Prostate gland (tissue), 2 donors: Measurements from ENCODE around the gene RYR2. TPM values are rescaled to one million over a fixed set of nuclear protein-coding genes. Genes with fewer than 3 reads are reported as not detected.

Experiments
- DNase-seq: peaks from one replicate; pipeline ENCODE4 v3.0.0-alpha.2; 2019; ENCODE audit warnings: low spot score
- H3K27ac ChIP-seq, 2 donors: fragments of 200-600 bp; sonication (generic); 2 replicates each; pipeline ENCODE4 v1.5.1; 2017 to 2019
- H3K27me3 ChIP-seq: fragments of 200-600 bp; sonication (generic); replicated peaks from 2 replicates; pipeline ENCODE4 v1.5.1; 2019; ENCODE audit not compliant: insufficient read depth
- H3K36me3 ChIP-seq, 2 donors: fragments of 200-600 bp; sonication (generic); 1 replicate in 1 of 2; 2 replicates in 1 of 2; pipeline versions ENCODE4 v1.5.1 to v1.8.1; 2017 to 2019
- H3K4me1 ChIP-seq: fragments of 200-600 bp; sonication (generic); replicated peaks from 2 replicates; pipeline ENCODE4 v1.5.1; 2019
- H3K4me3 ChIP-seq, 2 donors: fragments of 200-600 bp; sonication (generic); 2 replicates each; pipeline ENCODE4 v1.5.1; 2017 to 2019
- H3K9me3 ChIP-seq: fragments of 200-600 bp; sonication (generic); 2 replicates; pipeline ENCODE4 v1.5.1; 2017
- CTCF ChIP-seq, 4 experiments: fragments of 200-600 bp in 2 of 4; fragments of 450-650 bp in 2 of 4; sonication (generic) in 2 of 4; IDR thresholded peaks; 1 replicate in 3 of 4; 2 replicates in 1 of 4; pipeline ENCODE4 v1.5.1; 2016 to 2019; ENCODE audit warnings: antibody characterized with exemption in 4 of 4, mild to moderate bottlenecking in 2 of 4, moderate library complexity in 2 of 4
- POLR2A ChIP-seq: fragments of 450-650 bp; IDR thresholded peaks from one replicate; pipeline ENCODE4 v1.6.1; 2016; ENCODE audit warnings: antibody characterized with exemption, mild to moderate bottlenecking
- POLR2AphosphoS5 ChIP-seq: sonication (generic); formaldehyde crosslinking; IDR thresholded peaks from one replicate; pipeline ENCODE4 v1.6.1; 2017; ENCODE audit warnings: antibody characterized with exemption
- WGBS: methylation state at CpG from one replicate; pipeline ENCODE4 v1.1.5; 2018; 5-methylcytosine and 5-hydroxymethylcytosine counted together
- intact Hi-C: fragments of 100-400 bp; cut with DNase I; formaldehyde crosslinking; loops from one replicate; pipeline ENCODE4 v1.14.2; 2022
- total RNA-seq, 2 donors: library from RNA; depleted of rRNA; stranded (reverse); fragments of >200 nt; gene quantifications; one replicate each; pipeline ENCODE4 v1.1.0, GENCODE V29; 2016

The RYR2 gene
- total RNA-seq, 2 donors from 2014 or later, result 2.9 to 6.7 TPM

GRCh38 chr1:237792726-237793125 lies 750.7 kb downstream of the RYR2 start:
- TF ChIP-seq POLR2AphosphoS5 (no peak), POLR2A (no peak), CTCF (IDR thresholded peaks at IDR 0.05) (no peak)
- no peak overlapping the region for H3K27ac ChIP-seq
- H3K27me3 ChIP-seq, result no peaks in the 10 kb centered on the region
- WGBS, result 96% methylated on average over 1 of the region's 1 CpG
- no peak overlapping the region for H3K4me3 ChIP-seq
- DNase-seq, result no peak
- no peaks in the 10 kb centered on the region for H3K4me1 ChIP-seq
- H3K9me3 ChIP-seq, result no peaks in the 10 kb centered on the region
- intact Hi-C loops, result no loop called here
- H3K36me3 ChIP-seq, result no peaks in the 10 kb centered on the region

GRCh38 chr1:237794071-237794470 lies 752.1 kb downstream of the RYR2 start:
- no peaks in the 10 kb centered on the region for H3K9me3 ChIP-seq
- intact Hi-C loops, result no loop called here
- no peak for DNase-seq
- H3K4me1 ChIP-seq, result no peaks in the 10 kb centered on the region
- no peak for TF ChIP-seq CTCF (IDR thresholded peaks at IDR 0.05)
- no peak for TF ChIP-seq POLR2A
- no peak for TF ChIP-seq POLR2AphosphoS5
- H3K27ac ChIP-seq, result no peak overlapping the region
- no peaks in the 10 kb centered on the region for H3K27me3 ChIP-seq
- WGBS, result 66% methylated on average over 3 of the region's 3 CpGs
- H3K36me3 ChIP-seq, result no peaks in the 10 kb centered on the region
- H3K4me3 ChIP-seq, result no peak overlapping the region

- H3K9me3 ChIP-seq, result no peaks in the 10 kb centered on the region
- H3K4me3 ChIP-seq, result no peak overlapping the region
- TF ChIP-seq POLR2A, result no peak
- no peak for TF ChIP-seq CTCF (IDR thresholded peaks at IDR 0.05)
- TF ChIP-seq POLR2AphosphoS5, result no peak
- no peak for DNase-seq
- H3K36me3 ChIP-seq, result no peaks in the 10 kb centered on the region
- H3K27me3 ChIP-seq, result no peaks in the 10 kb centered on the region
- 95% methylated on average over 13 of the region's 13 CpGs for WGBS
- H3K4me1 ChIP-seq, result no peaks in the 10 kb centered on the region
- intact Hi-C loops, result no loop called here
- H3K27ac ChIP-seq, result no peak overlapping the region
Measured at GRCh38 chr1:237795558-237795957, 753.6 kb downstream of the RYR2 start.

- WGBS, result 65% methylated on average over 5 of the region's 5 CpGs
- no peaks in the 10 kb centered on the region for H3K9me3 ChIP-seq
- no peak overlapping the region for H3K4me3 ChIP-seq
- H3K27me3 ChIP-seq, result no peaks in the 10 kb centered on the region
- TF ChIP-seq CTCF (IDR thresholded peaks at IDR 0.05) (no peak), POLR2A (no peak), POLR2AphosphoS5 (no peak)
- no peak overlapping the region for H3K27ac ChIP-seq
- H3K4me1 ChIP-seq, result no peaks in the 10 kb centered on the region
- no peak for DNase-seq
- intact Hi-C loops, result no loop called here
- H3K36me3 ChIP-seq, result no peaks in the 10 kb centered on the region
Measured at GRCh38 chr1:237799762-237800474, 757.9 kb downstream of the RYR2 start.

GRCh38 chr1:237804516-237804915 lies 762.5 kb downstream of the RYR2 start:
- Histone ChIP-seq H3K36me3 (no peaks in the 10 kb centered on the region), H3K9me3 (no peaks in the 10 kb centered on the region), H3K27ac (no peak overlapping the region), H3K27me3 (no peaks in the 10 kb centered on the region), H3K4me1 (no peaks in the 10 kb centered on the region), H3K4me3 (no peak overlapping the region)
- no peak for DNase-seq
- intact Hi-C loops, result no loop called here
- 78% methylated on average over 3 of the region's 3 CpGs for WGBS
- TF ChIP-seq POLR2A (no peak), POLR2AphosphoS5 (no peak), CTCF (IDR thresholded peaks at IDR 0.05) (no peak)
